Activated CD4-positive, alpha-beta memory T cell treated with anti-CD3 and anti-CD28 coated beads for 36 hours (primary cell): Measurements from ENCODE around the gene LRRC26. TPM values are rescaled to one million over a fixed set of nuclear protein-coding genes. Genes with fewer than 3 reads are reported as not detected.

Experiments
- CTCF ChIA-PET: fragments of 350-600 bp; sonication (Branson Sonifier 250); formaldehyde crosslinking; loops from one replicate; lab custom pipeline; 2021; ENCODE audit warnings: antibody characterized with exemption, inconsistent platforms; lab: Charles Lee
- POLR2A ChIA-PET: fragments of 350-600 bp; sonication (Branson Sonifier 250); formaldehyde crosslinking; loops from one replicate; lab custom pipeline; 2021; ENCODE audit warnings: antibody characterized with exemption; lab: Charles Lee
- DNase-seq: peaks from one replicate; pipeline ENCODE4 v3.0.0-alpha.2; 2020
- H3K27ac Mint-ChIP-seq: one replicate; pipeline ENCODE4 v1.8.0; 2021; ENCODE audit warnings: mixed read lengths
- H3K27me3 Mint-ChIP-seq: one replicate; pipeline ENCODE4 v1.8.0; 2021; ENCODE audit warnings: mixed read lengths
- H3K36me3 Mint-ChIP-seq: one replicate; pipeline ENCODE4 v1.8.0; 2021; ENCODE audit warnings: mixed read lengths
- H3K4me1 Mint-ChIP-seq: one replicate; pipeline ENCODE4 v1.8.0; 2021; ENCODE audit warnings: low read depth, mixed read lengths
- H3K4me3 Mint-ChIP-seq: one replicate; pipeline ENCODE4 v1.8.0; 2021; ENCODE audit warnings: mild to moderate bottlenecking, mixed read lengths
- H3K9me3 Mint-ChIP-seq: one replicate; pipeline ENCODE4 v1.8.0; 2021; ENCODE audit warnings: mixed read lengths
- intact Hi-C: fragments of 100-400 bp; cut with micrococcal nuclease; formaldehyde crosslinking; loops from one replicate; pipeline ENCODE4 v1.15.1; 2023
- total RNA-seq, 2 experiments: library from RNA; stranded (reverse); gene quantifications; one replicate each; pipeline ENCODE4 v1.2.3, GENCODE V29; 2021

The LRRC26 gene
- total RNA-seq, 2 experiments from 2014 or later = not detected

DNA sequence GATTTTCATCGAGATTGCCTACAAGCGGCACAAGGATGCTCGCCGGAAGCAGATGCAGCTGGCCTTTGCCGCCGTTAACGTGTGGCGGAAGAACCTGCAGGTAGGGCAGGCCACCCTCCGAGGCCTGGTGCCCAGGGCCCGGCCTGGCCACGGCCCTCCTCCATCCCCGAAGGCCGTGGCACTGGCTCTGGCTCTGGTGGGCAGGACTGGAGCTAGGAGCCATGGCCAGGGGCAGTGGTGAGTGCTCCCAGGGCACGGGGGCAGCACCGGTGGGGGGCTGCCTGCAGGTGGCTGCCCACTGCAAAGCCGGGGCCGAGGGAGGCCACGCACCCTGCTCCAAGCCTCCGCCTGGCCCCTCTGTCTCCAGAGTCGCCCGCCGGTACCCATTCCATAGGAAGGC lies 6.0 kb downstream of the LRRC26 start:
- POLR2A ChIA-PET = no interaction called here

DNA sequence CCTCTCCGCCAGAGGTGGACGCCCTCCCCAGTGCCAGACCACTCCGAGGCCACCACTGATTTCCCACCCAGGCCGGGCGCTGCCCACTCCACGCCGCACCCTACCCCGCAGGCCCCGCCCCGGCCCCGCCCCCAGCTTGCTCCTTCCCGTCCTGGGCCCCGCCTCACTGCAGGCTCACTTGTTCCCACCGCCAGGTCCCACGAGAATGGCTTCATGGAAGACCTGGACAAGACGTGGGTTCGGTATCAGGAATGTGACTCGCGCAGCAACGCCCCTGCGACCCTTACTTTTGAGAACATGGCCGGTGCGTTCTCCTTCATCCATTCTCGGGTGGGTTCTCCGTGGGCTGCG lies 6.5 kb downstream of the LRRC26 start:
- Mint-ChIP-seq H3K4me3 (no peak overlapping the region), H3K9me3 (no peaks in the 10 kb centered on the region), H3K36me3 (no peaks in the 10 kb centered on the region), H3K4me1 (peaks cover 9% of the 10 kb centered on the region), H3K27ac (no peak overlapping the region), H3K27me3 (peaks cover 32% of the 10 kb centered on the region)
- intact Hi-C loops = no loop called here
- POLR2A ChIA-PET = no interaction called here
- DNase-seq = no peak
- CTCF ChIA-PET = interaction anchor here (1.0 kb wide), 1 partner anchor 73 kb away, joined by 5 read pairs; no protein-coding TSS in a partner anchor

More for the DNA sequence above, 6.0 kb downstream of the LRRC26 start:
- Mint-ChIP-seq H3K9me3 (no peaks in the 10 kb centered on the region), H3K4me1 (peaks cover 9% of the 10 kb centered on the region), H3K27me3 (peaks cover 32% of the 10 kb centered on the region), H3K27ac (no peak overlapping the region), H3K4me3 (no peak overlapping the region), H3K36me3 (no peaks in the 10 kb centered on the region)
- intact Hi-C loops = no loop called here
- CTCF ChIA-PET = no interaction called here
- DNase-seq = no peak

DNA sequence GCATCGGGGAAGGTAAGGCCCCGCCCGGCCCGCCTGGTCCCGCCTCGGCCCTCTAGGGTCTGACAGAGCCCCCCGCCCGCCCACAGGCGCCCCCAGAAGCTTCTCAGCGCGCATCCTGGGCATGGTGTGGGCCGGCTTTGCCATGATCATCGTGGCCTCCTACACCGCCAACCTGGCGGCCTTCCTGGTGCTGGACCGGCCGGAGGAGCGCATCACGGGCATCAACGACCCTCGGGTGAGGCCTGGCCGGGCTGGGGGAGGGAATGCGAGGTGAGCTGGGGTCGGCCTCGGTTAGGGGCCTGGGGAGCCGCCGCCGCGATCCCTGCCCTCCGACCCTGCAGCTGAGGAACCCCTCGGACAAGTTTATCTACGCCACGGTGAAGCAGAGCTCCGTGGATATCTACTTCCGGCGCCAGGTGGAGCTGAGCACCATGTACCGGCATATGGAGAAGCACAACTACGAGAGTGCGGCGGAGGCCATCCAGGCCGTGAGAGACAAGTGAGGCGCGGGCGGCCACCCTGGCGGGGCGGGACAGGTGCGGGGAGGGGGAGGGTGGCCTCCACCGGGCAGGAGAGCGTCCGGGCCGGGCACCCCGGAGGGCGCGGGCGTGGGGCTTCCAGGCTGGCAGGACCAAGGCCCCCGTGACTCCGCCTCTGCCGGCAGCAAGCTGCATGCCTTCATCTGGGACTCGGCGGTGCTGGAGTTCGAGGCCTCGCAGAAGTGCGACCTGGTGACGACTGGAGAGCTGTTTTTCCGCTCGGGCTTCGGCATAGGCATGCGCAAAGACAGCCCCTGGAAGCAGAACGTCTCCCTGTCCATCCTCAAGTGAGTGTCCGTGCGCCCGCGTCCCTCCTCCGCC lies 7.1 kb downstream of the LRRC26 start:
- no peak for DNase-seq
- Mint-ChIP-seq H3K4me1 (peaks cover 9% of the 10 kb centered on the region), H3K27ac (no peak overlapping the region), H3K36me3 (no peaks in the 10 kb centered on the region), H3K27me3 (peaks cover 38% of the 10 kb centered on the region), H3K9me3 (no peaks in the 10 kb centered on the region), H3K4me3 (no peak overlapping the region)
- intact Hi-C loops = no loop called here
- ChIA-PET CTCF (interaction anchor here (1.0 kb wide), 1 partner anchor 74 kb away, joined by 5 read pairs; no protein-coding TSS in a partner anchor), POLR2A (no interaction called here)

DNA sequence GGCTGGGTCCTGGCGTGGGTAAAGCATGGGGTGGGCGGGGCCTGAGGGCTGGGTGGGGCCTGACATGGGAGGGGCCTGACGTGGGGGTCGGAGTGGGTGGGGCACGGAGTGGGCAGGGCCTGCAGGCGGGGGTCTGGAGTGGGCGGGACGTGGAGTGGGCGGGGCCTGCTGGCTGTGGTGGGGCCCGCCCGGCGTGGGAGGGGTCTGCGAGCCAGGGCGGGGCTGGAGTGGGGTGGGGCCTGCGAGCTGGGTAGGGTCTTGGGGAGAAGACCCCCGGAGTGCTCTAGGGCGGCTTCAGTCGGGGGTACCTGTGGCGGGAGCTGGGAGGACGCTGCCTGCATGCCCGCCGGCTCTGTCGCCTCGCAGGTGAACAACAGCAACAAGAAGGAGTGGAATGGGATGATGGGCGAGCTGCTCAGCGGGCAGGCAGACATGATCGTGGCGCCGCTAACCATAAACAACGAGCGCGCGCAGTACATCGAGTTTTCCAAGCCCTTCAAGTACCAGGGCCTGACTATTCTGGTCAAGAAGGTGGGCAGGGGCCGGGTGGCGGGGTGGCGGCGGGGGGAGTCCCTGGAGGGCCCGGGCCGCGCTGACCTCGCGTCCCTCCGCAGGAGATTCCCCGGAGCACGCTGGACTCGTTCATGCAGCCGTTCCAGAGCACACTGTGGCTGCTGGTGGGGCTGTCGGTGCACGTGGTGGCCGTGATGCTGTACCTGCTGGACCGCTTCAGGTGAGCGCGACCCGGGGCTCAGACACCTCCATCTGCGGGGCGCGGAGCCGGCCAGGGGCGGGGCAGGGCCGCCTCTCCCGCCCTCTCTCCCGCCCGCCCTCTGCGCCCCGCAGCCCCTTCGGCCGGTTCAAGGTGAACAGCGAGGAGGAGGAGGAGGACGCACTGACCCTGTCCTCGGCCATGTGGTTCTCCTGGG lies 8.0 kb downstream of the LRRC26 start:
- H3K27me3 Mint-ChIP-seq = peaks cover 42% of the 10 kb centered on the region
- intact Hi-C loops = no loop called here
- H3K4me1 Mint-ChIP-seq = peaks cover 13% of the 10 kb centered on the region
- no peak for DNase-seq
- no peak overlapping the region for H3K27ac Mint-ChIP-seq
- CTCF ChIA-PET = no interaction called here
- no peaks in the 10 kb centered on the region for H3K36me3 Mint-ChIP-seq
- POLR2A ChIA-PET = interaction anchor here (0.6 kb wide), 1 partner anchor 208 kb away, joined by 3 read pairs; no protein-coding TSS in a partner anchor
- no peak overlapping the region for H3K4me3 Mint-ChIP-seq
- no peaks in the 10 kb centered on the region for H3K9me3 Mint-ChIP-seq

DNA sequence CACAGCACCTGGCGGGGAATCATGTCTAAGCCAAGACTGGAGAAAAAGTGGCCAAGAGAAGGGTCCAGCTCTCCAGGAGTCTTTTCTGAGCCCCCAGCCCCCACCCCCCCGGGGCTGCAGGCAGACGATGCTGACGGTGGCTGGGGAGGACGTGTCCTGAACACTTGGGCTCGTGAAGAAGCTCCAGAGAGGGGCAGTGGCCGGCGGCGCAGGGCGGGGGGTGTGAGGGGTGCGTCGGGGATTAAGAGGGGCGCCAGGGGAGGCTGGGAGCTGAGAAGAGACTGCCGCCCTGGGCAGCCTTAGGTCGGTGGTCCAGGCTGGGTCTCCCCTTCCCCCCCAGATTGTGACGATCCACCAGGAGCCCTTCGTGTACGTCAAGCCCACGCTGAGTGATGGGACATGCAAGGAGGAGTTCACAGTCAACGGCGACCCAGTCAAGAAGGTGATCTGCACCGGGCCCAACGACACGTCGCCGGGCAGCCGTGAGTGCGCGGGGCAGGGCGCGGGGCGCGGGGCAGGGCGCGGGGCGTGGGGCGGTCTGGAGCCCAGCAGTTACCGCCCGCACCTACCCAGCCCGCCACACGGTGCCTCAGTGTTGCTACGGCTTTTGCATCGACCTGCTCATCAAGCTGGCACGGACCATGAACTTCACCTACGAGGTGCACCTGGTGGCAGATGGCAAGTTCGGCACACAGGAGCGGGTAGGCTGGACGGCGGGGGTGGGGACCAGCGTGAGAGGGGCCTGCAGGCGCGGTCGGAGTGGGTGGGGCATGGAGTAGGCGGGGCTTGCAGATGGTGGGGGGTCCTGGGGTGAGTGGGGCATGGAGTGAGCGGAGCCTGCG lies 8.9 kb downstream of the LRRC26 start:
- Mint-ChIP-seq H3K27ac (no peak overlapping the region), H3K27me3 (peaks cover 39% of the 10 kb centered on the region), H3K36me3 (no peaks in the 10 kb centered on the region), H3K4me1 (peaks cover 9% of the 10 kb centered on the region), H3K9me3 (no peaks in the 10 kb centered on the region), H3K4me3 (no peak overlapping the region)
- DNase-seq = no peak
- ChIA-PET CTCF (no interaction called here), POLR2A (no interaction called here)
- intact Hi-C loops = no loop called here

DNA sequence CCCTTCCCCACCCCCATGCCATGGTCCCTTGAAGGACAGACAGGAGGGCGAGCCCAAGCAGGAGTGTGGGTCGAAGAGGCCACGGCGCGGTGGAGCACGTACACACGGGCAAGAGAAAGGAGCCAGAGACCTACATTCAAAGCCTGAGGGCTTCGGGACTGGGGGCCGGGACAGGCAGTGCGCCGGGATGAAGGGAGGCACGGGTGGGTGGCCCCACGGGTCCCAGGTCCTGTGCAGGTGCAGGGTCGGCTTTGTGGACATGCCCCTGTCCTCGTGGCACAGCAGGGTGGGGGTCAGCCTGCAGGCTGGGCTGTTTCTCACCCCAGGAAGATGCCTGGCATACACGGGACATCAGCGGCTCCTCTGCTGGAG lies 9.8 kb downstream of the LRRC26 start:
- Mint-ChIP-seq H3K4me1 (peaks cover 9% of the 10 kb centered on the region), H3K27ac (no peak overlapping the region), H3K4me3 (no peak overlapping the region), H3K36me3 (no peaks in the 10 kb centered on the region), H3K9me3 (no peaks in the 10 kb centered on the region), H3K27me3 (peaks cover 36% of the 10 kb centered on the region)
- DNase-seq = no peak
- intact Hi-C loops = no loop called here
- ChIA-PET POLR2A (no interaction called here), CTCF (no interaction called here)

DNA sequence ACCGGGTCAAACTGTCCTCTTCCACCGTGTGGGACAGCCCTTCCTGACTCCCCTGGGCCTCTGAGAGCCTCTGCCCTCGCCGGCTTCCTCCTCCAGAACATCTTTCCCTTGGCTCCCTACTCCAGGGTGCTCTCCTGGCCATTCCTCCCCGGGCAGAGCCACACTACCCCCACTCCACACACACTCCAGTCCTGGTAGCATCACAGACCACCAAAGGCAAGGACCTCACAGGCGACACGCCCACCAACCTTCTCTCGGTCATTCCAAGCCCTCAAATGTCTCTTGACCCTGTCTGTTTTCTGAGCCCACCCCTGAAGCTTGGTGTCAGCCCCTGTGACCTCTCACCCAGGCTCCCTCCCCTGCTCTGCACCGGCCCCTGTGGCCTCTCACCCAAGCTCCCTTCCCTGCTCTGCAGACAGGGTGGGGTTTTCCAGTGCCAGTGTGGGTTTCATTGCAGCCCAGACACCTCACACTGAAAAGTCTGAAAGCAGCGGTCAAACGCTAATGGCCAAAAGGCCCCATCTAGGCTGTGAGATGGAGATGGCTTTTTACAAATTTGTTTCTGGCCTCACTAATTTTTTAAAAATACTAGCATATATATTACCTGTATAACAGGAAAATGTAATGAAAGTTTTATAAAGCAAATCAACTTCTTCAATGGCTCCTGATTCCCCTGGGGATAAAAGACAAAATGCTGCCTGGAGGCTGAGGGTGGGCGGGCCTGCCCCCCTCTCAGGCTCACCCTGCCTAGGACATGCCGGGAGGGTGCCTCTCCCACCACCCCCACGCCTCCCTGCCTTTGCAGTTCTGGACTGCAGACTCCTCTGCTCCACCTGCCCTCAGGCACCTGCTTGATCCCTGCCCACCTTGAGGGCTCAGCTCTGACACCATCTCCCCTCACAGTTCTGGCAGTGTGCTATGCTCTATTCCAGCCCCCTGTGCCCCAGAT lies 10.5 kb downstream of the LRRC26 start:
- intact Hi-C loops = no loop called here
- POLR2A ChIA-PET = no interaction called here
- Mint-ChIP-seq H3K4me1 (peaks cover 9% of the 10 kb centered on the region), H3K4me3 (no peak overlapping the region), H3K27ac (no peak overlapping the region), H3K36me3 (no peaks in the 10 kb centered on the region), H3K27me3 (peaks cover 35% of the 10 kb centered on the region), H3K9me3 (no peaks in the 10 kb centered on the region)
- DNase-seq = no peak
- CTCF ChIA-PET = no interaction called here

DNA sequence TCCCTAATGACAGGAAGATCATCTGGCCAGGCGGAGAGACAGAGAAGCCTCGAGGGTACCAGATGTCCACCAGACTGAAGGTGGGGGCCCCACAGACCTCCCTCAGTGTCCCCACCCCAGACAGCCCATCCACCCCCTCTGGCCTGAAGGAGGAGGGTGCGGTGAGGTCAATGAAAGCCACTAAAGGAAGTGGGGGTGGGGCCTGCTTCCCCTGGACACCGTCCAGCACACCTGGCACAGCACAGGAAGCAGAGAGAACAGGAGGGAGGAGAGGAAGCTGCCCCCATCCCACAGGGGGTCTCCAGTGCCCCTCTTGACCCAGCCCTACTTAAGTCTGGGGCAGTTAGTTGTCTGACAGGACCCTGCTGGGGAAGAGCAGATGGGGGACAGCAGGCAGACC lies 11.2 kb downstream of the LRRC26 start:
- DNase-seq = no peak
- H3K36me3 Mint-ChIP-seq = no peaks in the 10 kb centered on the region
- H3K4me1 Mint-ChIP-seq = peaks cover 9% of the 10 kb centered on the region
- intact Hi-C loops = no loop called here
- ChIA-PET POLR2A (no interaction called here), CTCF (no interaction called here)
- no peak overlapping the region for H3K4me3 Mint-ChIP-seq
- H3K9me3 Mint-ChIP-seq = no peaks in the 10 kb centered on the region
- H3K27ac Mint-ChIP-seq = no peak overlapping the region
- H3K27me3 Mint-ChIP-seq = peaks cover 33% of the 10 kb centered on the region

DNA sequence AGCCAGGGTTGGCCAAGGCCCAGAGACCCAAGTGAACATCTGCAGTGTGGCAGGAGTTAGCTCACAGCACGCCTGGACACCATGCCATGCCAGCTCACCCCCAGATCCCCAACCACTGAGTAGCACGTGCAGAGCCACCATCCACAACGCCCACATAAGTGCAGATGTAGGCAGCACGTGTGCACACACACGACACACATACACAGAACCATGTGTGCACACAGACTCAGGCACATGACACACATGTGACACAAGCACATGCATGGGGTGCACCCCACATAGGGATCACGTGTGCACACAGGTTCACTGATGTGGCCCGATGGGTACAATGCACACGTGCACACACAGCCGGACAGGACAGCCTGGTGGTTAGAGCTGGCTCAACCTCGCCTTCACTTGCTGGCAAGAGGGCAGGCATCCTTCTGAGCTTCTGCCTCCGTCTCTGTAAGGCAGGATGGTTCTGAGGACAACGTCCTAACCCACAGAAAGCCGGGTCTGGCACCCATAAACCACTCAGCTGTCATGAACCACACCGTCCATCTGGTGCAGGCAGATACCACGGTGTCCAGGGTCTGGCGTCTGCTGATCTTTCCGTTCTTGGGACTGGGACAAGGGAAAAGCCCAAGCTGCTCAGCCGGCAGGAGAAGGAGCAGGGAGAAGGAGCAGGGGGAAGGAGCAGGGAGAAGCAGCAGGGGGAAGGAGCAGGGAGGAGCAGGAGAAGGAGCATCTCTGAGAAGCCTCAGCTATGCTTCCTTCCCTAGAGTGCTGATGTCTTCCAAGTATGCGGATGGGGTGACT lies 12.0 kb downstream of the LRRC26 start:
- H3K9me3 Mint-ChIP-seq = no peaks in the 10 kb centered on the region
- H3K4me3 Mint-ChIP-seq = no peak overlapping the region
- ChIA-PET POLR2A (no interaction called here), CTCF (interaction anchor here (1.0 to 1.7 kb wide), 3 partner anchors 20 to 111 kb away, joined by 3 to 7 read pairs (median 4); partner anchors contain the start of gene NPDC1)
- DNase-seq = no peak
- intact Hi-C loops = no loop called here
- peaks cover 30% of the 10 kb centered on the region for H3K27me3 Mint-ChIP-seq
- no peak overlapping the region for H3K27ac Mint-ChIP-seq
- peaks cover 9% of the 10 kb centered on the region for H3K4me1 Mint-ChIP-seq
- H3K36me3 Mint-ChIP-seq = no peaks in the 10 kb centered on the region

DNA sequence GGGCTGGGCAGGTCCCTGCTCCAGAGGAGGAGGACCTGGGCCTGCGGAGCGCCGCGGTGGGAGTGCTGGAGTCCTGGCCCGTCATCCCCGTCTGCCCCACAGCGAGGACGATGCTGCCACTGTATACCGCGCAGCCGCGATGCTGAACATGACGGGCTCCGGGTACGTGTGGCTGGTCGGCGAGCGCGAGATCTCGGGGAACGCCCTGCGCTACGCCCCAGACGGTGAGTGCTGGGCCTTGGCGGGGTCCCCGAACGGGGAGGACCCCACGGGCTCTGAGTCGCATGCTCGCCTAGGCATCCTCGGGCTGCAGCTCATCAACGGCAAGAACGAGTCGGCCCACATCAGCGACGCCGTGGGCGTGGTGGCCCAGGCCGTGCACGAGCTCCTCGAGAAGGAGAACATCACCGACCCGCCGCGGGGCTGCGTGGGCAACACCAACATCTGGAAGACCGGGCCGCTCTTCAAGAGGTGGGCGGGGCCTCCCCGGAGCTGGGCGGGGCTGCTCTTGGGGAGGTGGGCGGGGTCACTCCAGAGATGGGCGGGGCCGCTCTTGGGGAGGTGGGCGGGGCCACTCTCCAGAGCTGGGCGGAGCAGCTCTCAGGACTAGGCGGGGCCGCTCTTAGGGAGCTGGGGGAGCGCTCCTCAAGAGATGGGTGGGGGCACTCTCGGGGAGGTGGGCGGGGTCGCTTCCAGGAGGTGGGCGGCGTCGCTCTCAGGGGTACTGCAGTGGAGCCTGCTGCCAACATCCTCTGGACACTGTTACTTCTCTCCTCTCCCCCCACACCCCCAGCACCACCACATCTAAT lies 13.1 kb downstream of the LRRC26 start:
- POLR2A ChIA-PET = no interaction called here
- H3K4me1 Mint-ChIP-seq = peaks cover 9% of the 10 kb centered on the region
- peak; percentile 69 for DNase-seq
- no peak overlapping the region for H3K27ac Mint-ChIP-seq
- H3K36me3 Mint-ChIP-seq = no peaks in the 10 kb centered on the region
- CTCF ChIA-PET = interaction anchor here (0.6 to 1.7 kb wide), 6 partner anchors 19 to 266 kb away, joined by 3 to 7 read pairs (median 3); partner anchors contain the start of genes EXD3, NPDC1 and RNF224
- no peaks in the 10 kb centered on the region for H3K9me3 Mint-ChIP-seq
- H3K27me3 Mint-ChIP-seq = peaks cover 29% of the 10 kb centered on the region
- intact Hi-C loops = no loop called here
- peak overlapping the region; percentile 44 for H3K4me3 Mint-ChIP-seq
